Kidney epithelial cell (primary cell): ENCODE data around the gene GAL3ST2. TPM values are rescaled to one million over a fixed set of nuclear protein-coding genes. Genes with fewer than 3 reads are reported as not detected.

Experiments used
- DNase-seq: peaks from one replicate; pipeline ENCODE4 v3.0.0-alpha.2; 2010; ENCODE audit warnings: low read depth
- H3K27me3 ChIP-seq: 2 replicates; pipeline ENCODE4 v1.6.0; 2011; ENCODE audit warnings: low read length; ENCODE audit not compliant: control insufficient read depth, insufficient read depth
- H3K36me3 ChIP-seq: 2 replicates; pipeline ENCODE4 v1.5.1; 2011; ENCODE audit warnings: low read length; ENCODE audit not compliant: control insufficient read depth, insufficient read depth
- H3K4me3 ChIP-seq: 2 replicates; pipeline ENCODE4 v1.5.1; 2011; ENCODE audit warnings: low read depth, mild to moderate bottlenecking, control low read depth, low read length
- CTCF ChIP-seq: IDR thresholded peaks from 2 replicates; pipeline ENCODE4 v1.5.1; 2011; ENCODE audit warnings: mild to moderate bottlenecking, moderate library complexity, low read length, control low read depth, inconsistent platforms; ENCODE audit not compliant: insufficient read depth, poor library complexity, severe bottlenecking
- total RNA-seq: library from RNA; depleted of rRNA; stranded (reverse); fragments of >200 nt; gene quantifications from 2 replicates; pipeline ENCODE4 v1.2.3, GENCODE V29; 2015

The GAL3ST2 gene
- total RNA-seq: not detected in 2 replicates

- no peaks in the 10 kb centered on the region for H3K36me3 ChIP-seq
- DNase-seq: no peak
- TF ChIP-seq CTCF: no peak
Measured at GRCh38 chr2:241776336-241777169, at the start of gene GAL3ST2. GAL3ST2 (plus strand) TSS chr2:241776822; CDS start chr2:241776956, 134 bp downstream.

GRCh38 chr2:241728000-241728399, 48.6 kb upstream of the GAL3ST2 start:
- no peak for DNase-seq
- peaks cover 1% of the 10 kb centered on the region for H3K36me3 ChIP-seq
- no peak overlapping the region for H3K4me3 ChIP-seq
- no peaks in the 10 kb centered on the region for H3K27me3 ChIP-seq
- TF ChIP-seq CTCF: no peak

More at GRCh38 chr2:241776336-241777169, at the start of gene GAL3ST2:
- Histone ChIP-seq H3K27me3 (peaks cover 37% of the 10 kb centered on the region), H3K4me3 (no peak within 1 kb of the TSS)

- no peak for TF ChIP-seq CTCF
- no peaks in the 10 kb centered on the region for H3K27me3 ChIP-seq
- H3K4me3 ChIP-seq: no peak overlapping the region
- peaks cover 1% of the 10 kb centered on the region for H3K36me3 ChIP-seq
- no peak for DNase-seq
Measured at GRCh38 chr2:241728627-241729026, 48.0 kb upstream of the GAL3ST2 start.

- no peak for DNase-seq
- no peak for TF ChIP-seq CTCF
Measured at GRCh38 chr2:241729868-241730267, 46.8 kb upstream of the GAL3ST2 start.

GRCh38 chr2:241730671-241731293, 45.8 kb upstream of the GAL3ST2 start:
- H3K4me3 ChIP-seq: no peak overlapping the region
- no peak for DNase-seq
- TF ChIP-seq CTCF: no peak
- no peaks in the 10 kb centered on the region for H3K36me3 ChIP-seq
- H3K27me3 ChIP-seq: no peaks in the 10 kb centered on the region

More at GRCh38 chr2:241729868-241730267, 46.8 kb upstream of the GAL3ST2 start:
- no peak overlapping the region for H3K4me3 ChIP-seq
- H3K27me3 ChIP-seq: no peaks in the 10 kb centered on the region
- H3K36me3 ChIP-seq: peaks cover 1% of the 10 kb centered on the region
